COLO829 (cell line): Measurements from ENCODE around the gene TFF3.

Experiments
- DNase-seq: peaks from one replicate; pipeline ENCODE4 v3.0.0; 2012; ENCODE audit warnings: low spot score

The TFF3 gene

GRCh38 chr21:42266971-42267556 is 48.1 kb downstream of the TFF3 start:
- DNase-seq, result no peak

GRCh38 chr21:42265231-42265812 is 49.9 kb downstream of the TFF3 start:
- no peak for DNase-seq

DNA sequence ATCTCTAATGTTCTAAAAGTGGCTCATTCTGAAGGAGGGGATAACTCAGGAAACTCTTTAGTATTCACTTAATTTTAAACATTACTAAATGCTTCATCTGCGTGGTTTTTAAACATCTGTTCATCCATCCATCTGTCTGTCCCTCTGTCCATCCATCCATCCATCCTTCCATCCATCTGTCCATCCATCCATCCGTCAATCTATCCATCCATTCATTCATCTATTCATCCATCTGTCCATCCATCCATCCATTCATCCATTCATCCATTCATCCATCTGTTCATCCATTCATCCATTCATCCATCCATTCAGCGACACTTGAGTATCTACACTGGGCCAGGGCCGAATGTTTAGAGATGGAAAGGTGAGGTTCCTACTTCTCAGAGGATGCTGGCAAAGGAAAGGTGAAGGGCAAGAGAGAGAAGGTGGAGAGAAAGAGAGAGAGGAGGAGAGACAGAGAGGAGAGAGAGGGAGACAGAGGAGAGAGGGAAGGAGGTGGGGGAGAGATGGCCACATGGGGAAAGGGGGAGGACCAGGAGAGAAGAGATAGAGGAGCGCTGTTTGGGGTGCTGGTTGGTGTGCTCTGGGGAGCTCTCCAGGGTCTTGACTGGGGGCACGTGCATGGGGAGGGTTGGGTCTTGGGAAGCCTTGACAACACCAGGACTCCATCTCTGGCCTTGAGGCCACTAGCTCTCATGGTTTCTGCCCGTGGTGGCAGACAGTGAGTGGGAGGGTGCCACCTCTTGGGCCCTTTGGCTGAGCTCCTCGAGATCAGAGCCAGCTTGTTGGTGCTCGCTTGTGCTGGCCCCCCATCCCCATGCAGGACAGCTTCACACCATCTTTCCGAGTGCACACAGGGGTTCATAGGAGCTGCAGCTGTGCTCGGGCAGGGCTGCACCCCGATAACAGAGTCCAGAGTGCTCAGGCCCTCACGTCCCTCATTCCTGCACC is 50.7 kb downstream of the TFF3 start:
- DNase-seq, result no peak

- no peak for DNase-seq
Observed at GRCh38 chr21:42263591-42264131, 51.5 kb downstream of the TFF3 start.

- DNase-seq, result no peak
Observed at GRCh38 chr21:42262831-42263231, 52.4 kb downstream of the TFF3 start.

DNA sequence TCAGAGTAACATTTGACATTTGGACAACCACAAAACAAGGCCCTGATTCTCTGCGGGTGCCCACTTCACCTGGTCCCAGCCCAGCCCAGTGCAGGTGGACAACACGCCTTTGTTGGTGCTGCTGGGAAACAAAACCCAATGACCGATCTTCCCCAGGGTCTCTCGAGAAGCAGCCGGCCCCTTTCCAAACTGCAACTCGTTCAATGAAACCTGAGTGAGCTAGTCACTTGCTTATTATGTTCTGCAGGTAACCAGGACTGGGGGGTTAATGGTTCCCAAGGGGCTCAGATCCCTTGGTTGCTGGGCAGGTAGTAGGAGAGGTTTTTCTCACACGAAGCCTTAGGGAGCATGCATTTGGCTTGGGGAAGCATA is 53.4 kb downstream of the TFF3 start:
- DNase-seq, result no peak
